Activated CD4-positive, alpha-beta T cell treated with anti-CD3 and anti-CD28 coated beads for 36 hours (primary cell): ENCODE results near the gene GPC1. TPM values are rescaled to one million over a fixed set of nuclear protein-coding genes. Genes with fewer than 3 reads are reported as not detected.

ENCODE experiments used
- ATAC-seq: fragments of 200-7000 bp; cut with Tn5 transposase; one replicate; pipeline ENCODE4 v1.10.0; 2021; ENCODE audit warnings: mild to moderate bottlenecking, moderate library complexity
- CTCF ChIA-PET: fragments of 350-600 bp; sonication (Branson Sonifier 250); formaldehyde crosslinking; loops from one replicate; lab custom pipeline; 2021; ENCODE audit warnings: antibody characterized with exemption; lab: Charles Lee
- POLR2A ChIA-PET: fragments of 350-600 bp; sonication (Branson Sonifier 250); formaldehyde crosslinking; loops from one replicate; lab custom pipeline; 2021; ENCODE audit warnings: antibody characterized with exemption, inconsistent platforms; lab: Charles Lee
- DNase-seq: peaks from one replicate; pipeline ENCODE4 v3.0.0-alpha.2; 2020
- H3K27ac Mint-ChIP-seq: one replicate; pipeline ENCODE4 v1.8.0; 2021; ENCODE audit warnings: mixed read lengths
- H3K27me3 Mint-ChIP-seq: one replicate; pipeline ENCODE4 v1.8.0; 2021; ENCODE audit warnings: mixed read lengths
- H3K36me3 Mint-ChIP-seq: one replicate; pipeline ENCODE4 v1.8.0; 2021; ENCODE audit warnings: low read depth, mixed read lengths
- H3K4me1 Mint-ChIP-seq: one replicate; pipeline ENCODE4 v1.8.0; 2021; ENCODE audit warnings: mixed read lengths
- H3K4me3 Mint-ChIP-seq: one replicate; pipeline ENCODE4 v1.8.0; 2021; ENCODE audit warnings: mild to moderate bottlenecking, moderate library complexity, mixed read lengths
- H3K9me3 Mint-ChIP-seq: one replicate; pipeline ENCODE4 v1.8.0; 2021; ENCODE audit warnings: low read depth, mixed read lengths
- intact Hi-C, 2 experiments: fragments of 100-400 bp; cut with DNase I in 1 of 2; cut with micrococcal nuclease in 1 of 2; formaldehyde crosslinking; loops; one replicate each; pipeline versions ENCODE4 v1.14.2 to v1.15.1; 2022 to 2024; cut with DNase I, micrococcal nuclease
- total RNA-seq, 2 experiments: library from RNA; stranded (reverse); gene quantifications; one replicate each; pipeline ENCODE4 v1.2.3, GENCODE V29; 2021

The GPC1 gene
- total RNA-seq, 2 experiments from 2014 or later, result 1.7 to 2.0 TPM

DNA sequence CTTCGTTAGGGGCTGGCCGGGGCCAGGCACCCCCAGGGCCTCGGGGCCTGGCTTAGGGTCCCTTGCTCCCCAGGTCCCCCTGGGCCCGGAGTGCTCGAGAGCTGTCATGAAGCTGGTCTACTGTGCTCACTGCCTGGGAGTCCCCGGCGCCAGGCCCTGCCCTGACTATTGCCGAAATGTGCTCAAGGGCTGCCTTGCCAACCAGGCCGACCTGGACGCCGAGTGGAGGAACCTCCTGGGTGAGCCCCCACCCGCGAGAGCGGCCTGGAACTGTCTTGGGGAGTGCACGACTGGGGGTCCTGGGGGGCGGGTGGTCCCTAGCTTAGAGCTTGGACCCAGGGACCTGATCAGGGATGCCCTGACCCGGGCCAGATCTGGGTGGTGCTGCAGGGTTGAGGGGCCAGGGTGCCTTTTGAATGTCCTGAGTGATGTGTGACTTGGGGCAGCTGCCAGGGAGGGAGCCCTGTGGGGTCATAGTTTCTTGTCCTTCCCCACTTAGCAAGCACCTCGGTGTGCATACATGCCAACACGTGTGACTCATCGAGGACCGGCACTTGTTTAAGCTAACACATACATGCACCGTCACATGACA lies 27.9 kb downstream of the GPC1 start:
- H3K4me1 Mint-ChIP-seq, result no peaks in the 10 kb centered on the region
- DNase-seq (peak; percentile 3), ATAC-seq (no peak)
- H3K36me3 Mint-ChIP-seq, result no peaks in the 10 kb centered on the region
- POLR2A ChIA-PET, result interaction anchor here (0.5 kb wide), 1 partner anchor 1564 kb away, joined by 3 read pairs; no protein-coding TSS in a partner anchor
- intact Hi-C loops, result no loop called here
- H3K27ac Mint-ChIP-seq, result no peak overlapping the region
- no peaks in the 10 kb centered on the region for H3K9me3 Mint-ChIP-seq
- CTCF ChIA-PET, result no interaction called here
- no peak overlapping the region for H3K4me3 Mint-ChIP-seq
- no peaks in the 10 kb centered on the region for H3K27me3 Mint-ChIP-seq

DNA sequence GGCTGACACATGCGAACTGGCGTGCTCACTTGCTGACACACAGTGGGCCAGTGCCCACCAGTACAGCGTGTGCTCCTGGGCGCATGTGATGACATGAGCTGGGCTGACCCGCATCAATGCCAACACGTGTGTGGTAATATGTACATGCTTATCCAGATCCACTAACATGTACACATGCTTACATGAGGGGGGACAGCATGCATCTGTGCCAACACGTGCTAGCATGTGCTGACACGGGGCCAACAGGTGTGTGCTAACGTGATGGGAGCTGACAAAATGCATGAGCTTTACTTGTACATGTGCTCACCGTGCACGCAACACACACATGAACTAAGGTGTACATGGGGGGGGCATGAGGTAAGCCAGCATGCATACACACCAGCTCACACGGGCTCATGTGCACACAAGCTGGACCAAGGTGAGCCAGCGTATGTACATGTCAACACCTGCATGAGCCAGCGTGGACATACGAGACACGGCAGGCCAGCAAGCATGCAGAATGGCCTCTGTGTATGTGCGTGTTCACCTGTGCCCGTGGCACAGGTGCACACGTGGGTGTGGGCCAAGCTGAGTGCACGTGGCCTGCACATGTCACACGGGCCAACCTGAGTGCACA lies 28.5 kb downstream of the GPC1 start:
- peak; percentile 3 for DNase-seq

DNA sequence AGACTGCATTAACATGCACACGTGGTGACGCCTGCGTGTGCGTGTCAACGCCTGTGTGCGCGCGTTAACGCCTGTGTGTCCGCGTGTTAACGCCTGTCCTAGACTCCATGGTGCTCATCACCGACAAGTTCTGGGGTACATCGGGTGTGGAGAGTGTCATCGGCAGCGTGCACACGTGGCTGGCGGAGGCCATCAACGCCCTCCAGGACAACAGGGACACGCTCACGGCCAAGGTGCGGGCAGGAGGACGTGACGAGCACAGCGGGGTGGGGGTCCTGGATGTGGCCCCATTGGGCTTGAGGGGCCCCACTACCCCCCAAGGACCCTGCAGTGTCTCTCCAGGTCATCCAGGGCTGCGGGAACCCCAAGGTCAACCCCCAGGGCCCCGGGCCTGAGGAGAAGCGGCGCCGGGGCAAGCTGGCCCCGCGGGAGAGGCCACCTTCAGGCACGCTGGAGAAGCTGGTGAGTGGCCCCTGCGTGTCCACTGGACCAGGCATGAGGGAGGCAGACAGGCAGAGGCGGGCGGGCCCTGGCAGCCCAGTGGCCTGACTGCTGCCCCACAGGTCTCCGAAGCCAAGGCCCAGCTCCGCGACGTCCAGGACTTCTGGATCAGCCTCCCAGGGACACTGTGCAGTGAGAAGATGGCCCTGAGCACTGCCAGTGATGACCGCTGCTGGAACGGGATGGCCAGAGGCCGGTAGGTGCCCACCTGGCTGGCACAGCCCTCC lies 29.2 kb downstream of the GPC1 start:
- no peaks in the 10 kb centered on the region for H3K36me3 Mint-ChIP-seq
- no peaks in the 10 kb centered on the region for H3K27me3 Mint-ChIP-seq
- H3K4me1 Mint-ChIP-seq, result no peaks in the 10 kb centered on the region
- DNase-seq (peak; percentile 4), ATAC-seq (no peak)
- H3K27ac Mint-ChIP-seq, result no peak overlapping the region
- POLR2A ChIA-PET, result no interaction called here
- CTCF ChIA-PET, result no interaction called here
- no peak overlapping the region for H3K4me3 Mint-ChIP-seq
- intact Hi-C loops, result no loop called here
- no peaks in the 10 kb centered on the region for H3K9me3 Mint-ChIP-seq

More for the DNA sequence above, 28.5 kb downstream of the GPC1 start:
- intact Hi-C loops, result no loop called here
- Mint-ChIP-seq H3K36me3 (no peaks in the 10 kb centered on the region), H3K4me1 (no peaks in the 10 kb centered on the region), H3K27ac (no peak overlapping the region), H3K27me3 (no peaks in the 10 kb centered on the region), H3K9me3 (no peaks in the 10 kb centered on the region), H3K4me3 (no peak overlapping the region)
- ChIA-PET CTCF (no interaction called here), POLR2A (no interaction called here)
- no peak for ATAC-seq

DNA sequence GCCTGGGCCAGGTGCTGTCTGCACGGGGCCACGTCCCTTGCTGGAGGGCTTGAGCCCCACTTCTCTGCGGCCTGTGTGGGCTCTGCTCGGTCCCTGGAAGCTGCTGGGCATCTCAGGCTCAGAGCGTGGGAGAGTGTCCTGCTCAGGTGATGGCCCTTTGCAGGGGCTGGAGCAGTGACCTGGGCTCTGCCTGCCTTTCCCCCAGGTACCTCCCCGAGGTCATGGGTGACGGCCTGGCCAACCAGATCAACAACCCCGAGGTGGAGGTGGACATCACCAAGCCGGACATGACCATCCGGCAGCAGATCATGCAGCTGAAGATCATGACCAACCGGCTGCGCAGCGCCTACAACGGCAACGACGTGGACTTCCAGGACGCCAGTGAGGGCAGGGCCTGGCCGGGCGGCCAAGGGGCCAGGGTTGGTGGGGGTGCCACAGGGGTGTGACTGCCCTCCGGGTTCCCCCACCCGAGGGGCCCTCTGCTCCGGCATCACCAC lies 29.9 kb downstream of the GPC1 start:
- H3K4me1 Mint-ChIP-seq, result no peaks in the 10 kb centered on the region
- intact Hi-C loops, result no loop called here
- CTCF ChIA-PET, result no interaction called here
- ATAC-seq (no peak), DNase-seq (no peak)
- H3K27ac Mint-ChIP-seq, result no peak overlapping the region
- H3K4me3 Mint-ChIP-seq, result no peak overlapping the region
- H3K9me3 Mint-ChIP-seq, result no peaks in the 10 kb centered on the region
- no peaks in the 10 kb centered on the region for H3K27me3 Mint-ChIP-seq
- POLR2A ChIA-PET, result no interaction called here
- H3K36me3 Mint-ChIP-seq, result no peaks in the 10 kb centered on the region

DNA sequence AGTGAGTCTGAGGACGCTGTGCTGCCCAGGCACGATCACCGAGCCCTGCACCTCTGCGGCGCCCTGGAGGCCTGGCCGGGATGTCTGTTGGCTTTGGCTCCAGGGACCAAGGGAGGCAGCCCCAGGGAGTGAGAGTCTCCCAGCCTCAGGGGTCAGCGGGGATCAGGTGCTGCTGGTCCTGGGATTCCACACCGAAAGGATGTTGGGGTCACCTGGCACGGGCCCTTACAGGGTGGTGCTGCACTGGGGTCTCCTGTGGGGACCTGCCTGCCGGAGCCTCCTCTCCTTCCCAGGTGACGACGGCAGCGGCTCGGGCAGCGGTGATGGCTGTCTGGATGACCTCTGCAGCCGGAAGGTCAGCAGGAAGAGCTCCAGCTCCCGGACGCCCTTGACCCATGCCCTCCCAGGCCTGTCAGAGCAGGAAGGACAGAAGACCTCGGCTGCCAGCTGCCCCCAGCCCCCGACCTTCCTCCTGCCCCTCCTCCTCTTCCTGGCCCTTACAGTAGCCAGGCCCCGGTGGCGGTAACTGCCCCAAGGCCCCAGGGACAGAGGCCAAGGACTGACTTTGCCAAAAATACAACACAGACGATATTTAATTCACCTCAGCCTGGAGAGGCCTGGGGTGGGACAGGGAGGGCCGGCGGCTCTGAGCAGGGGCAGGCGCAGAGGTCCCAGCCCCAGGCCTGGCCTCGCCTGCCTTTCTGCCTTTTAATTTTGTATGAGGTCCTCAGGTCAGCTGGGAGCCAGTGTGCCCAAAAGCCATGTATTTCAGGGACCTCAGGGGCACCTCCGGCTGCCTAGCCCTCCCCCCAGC lies 30.5 kb downstream of the GPC1 start:
- Mint-ChIP-seq H3K4me1 (no peaks in the 10 kb centered on the region), H3K27ac (no peak overlapping the region), H3K27me3 (no peaks in the 10 kb centered on the region), H3K36me3 (no peaks in the 10 kb centered on the region), H3K9me3 (no peaks in the 10 kb centered on the region), H3K4me3 (no peak overlapping the region)
- CTCF ChIA-PET, result no interaction called here
- DNase-seq (peak; percentile 3), ATAC-seq (no peak)
- intact Hi-C loops, result no loop called here
- POLR2A ChIA-PET, result no interaction called here

DNA sequence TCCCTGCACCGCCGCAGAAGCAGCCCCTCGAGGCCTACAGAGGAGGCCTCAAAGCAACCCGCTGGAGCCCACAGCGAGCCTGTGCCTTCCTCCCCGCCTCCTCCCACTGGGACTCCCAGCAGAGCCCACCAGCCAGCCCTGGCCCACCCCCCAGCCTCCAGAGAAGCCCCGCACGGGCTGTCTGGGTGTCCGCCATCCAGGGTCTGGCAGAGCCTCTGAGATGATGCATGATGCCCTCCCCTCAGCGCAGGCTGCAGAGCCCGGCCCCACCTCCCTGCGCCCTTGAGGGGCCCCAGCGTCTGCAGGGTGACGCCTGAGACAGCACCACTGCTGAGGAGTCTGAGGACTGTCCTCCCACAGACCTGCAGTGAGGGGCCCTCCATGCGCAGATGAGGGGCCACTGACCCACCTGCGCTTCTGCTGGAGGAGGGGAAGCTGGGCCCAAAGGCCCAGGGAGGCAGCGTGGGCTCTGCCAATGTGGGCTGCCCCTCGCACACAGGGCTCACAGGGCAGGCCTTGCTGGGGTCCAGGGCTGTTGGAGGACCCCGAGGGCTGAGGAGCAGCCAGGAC lies 31.2 kb downstream of the GPC1 start:
- Mint-ChIP-seq H3K9me3 (no peaks in the 10 kb centered on the region), H3K27ac (no peak overlapping the region), H3K4me1 (no peaks in the 10 kb centered on the region), H3K27me3 (no peaks in the 10 kb centered on the region), H3K36me3 (no peaks in the 10 kb centered on the region), H3K4me3 (no peak overlapping the region)
- intact Hi-C loops, result no loop called here
- ATAC-seq, result no peak
- peak; percentile 3 for DNase-seq
- ChIA-PET POLR2A (no interaction called here), CTCF (no interaction called here)

DNA sequence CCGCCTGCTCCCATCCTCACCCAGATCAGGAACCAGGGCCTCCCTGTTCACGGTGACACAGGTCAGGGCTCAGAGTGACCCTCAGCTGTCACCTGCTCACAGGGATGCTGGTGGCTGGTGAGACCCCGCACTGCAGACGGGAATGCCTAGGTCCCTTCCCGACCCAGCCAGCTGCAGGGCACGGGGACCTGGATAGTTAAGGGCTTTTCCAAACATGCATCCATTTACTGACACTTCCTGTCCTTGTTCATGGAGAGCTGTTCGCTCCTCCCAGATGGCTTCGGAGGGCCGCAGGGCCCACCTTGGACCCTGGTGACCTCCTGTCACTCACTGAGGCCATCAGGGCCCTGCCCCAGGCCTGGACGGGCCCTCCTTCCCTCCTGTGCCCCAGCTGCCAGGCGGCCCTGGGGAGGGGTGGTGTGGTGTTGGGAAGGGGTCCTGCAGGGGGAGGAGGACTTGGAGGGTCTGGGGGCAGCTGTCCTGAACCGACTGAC lies 31.7 kb downstream of the GPC1 start:
- POLR2A ChIA-PET, result no interaction called here
- DNase-seq (no peak), ATAC-seq (no peak)
- H3K4me3 Mint-ChIP-seq, result no peak overlapping the region
- no peaks in the 10 kb centered on the region for H3K36me3 Mint-ChIP-seq
- CTCF ChIA-PET, result no interaction called here
- intact Hi-C loops, result no loop called here
- H3K27ac Mint-ChIP-seq, result no peak overlapping the region
- H3K9me3 Mint-ChIP-seq, result no peaks in the 10 kb centered on the region
- H3K27me3 Mint-ChIP-seq, result no peaks in the 10 kb centered on the region
- no peaks in the 10 kb centered on the region for H3K4me1 Mint-ChIP-seq

DNA sequence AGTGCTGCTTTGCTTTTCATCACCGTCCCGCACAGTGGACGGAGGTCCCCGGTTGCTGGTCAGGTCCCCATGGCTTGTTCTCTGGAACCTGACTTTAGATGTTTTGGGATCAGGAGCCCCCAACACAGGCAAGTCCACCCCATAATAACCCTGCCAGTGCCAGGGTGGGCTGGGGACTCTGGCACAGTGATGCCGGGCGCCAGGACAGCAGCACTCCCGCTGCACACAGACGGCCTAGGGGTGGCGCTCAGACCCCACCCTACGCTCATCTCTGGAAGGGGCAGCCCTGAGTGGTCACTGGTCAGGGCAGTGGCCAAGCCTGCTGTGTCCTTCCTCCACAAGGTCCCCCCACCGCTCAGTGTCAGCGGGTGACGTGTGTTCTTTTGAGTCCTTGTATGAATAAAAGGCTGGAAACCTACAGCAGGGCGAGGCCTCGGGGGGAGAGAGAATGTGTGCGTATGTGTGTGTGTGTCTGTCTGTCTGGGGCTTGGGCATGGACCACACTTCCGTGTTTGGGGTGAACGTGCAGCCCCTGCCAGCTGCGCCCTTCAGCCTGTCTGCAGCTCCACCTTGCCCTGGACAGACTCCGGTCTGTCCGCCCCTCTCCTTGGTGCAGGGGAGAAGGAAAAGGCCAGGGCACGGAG lies 32.3 kb downstream of the GPC1 start:
- DNase-seq, result no peak
- no peak for ATAC-seq
- POLR2A ChIA-PET, result no interaction called here
- Mint-ChIP-seq H3K36me3 (peaks cover 2% of the 10 kb centered on the region), H3K27ac (no peak overlapping the region), H3K4me3 (no peak overlapping the region), H3K27me3 (no peaks in the 10 kb centered on the region), H3K4me1 (no peaks in the 10 kb centered on the region), H3K9me3 (no peaks in the 10 kb centered on the region)
- CTCF ChIA-PET, result no interaction called here
- intact Hi-C loops, result no loop called here

DNA sequence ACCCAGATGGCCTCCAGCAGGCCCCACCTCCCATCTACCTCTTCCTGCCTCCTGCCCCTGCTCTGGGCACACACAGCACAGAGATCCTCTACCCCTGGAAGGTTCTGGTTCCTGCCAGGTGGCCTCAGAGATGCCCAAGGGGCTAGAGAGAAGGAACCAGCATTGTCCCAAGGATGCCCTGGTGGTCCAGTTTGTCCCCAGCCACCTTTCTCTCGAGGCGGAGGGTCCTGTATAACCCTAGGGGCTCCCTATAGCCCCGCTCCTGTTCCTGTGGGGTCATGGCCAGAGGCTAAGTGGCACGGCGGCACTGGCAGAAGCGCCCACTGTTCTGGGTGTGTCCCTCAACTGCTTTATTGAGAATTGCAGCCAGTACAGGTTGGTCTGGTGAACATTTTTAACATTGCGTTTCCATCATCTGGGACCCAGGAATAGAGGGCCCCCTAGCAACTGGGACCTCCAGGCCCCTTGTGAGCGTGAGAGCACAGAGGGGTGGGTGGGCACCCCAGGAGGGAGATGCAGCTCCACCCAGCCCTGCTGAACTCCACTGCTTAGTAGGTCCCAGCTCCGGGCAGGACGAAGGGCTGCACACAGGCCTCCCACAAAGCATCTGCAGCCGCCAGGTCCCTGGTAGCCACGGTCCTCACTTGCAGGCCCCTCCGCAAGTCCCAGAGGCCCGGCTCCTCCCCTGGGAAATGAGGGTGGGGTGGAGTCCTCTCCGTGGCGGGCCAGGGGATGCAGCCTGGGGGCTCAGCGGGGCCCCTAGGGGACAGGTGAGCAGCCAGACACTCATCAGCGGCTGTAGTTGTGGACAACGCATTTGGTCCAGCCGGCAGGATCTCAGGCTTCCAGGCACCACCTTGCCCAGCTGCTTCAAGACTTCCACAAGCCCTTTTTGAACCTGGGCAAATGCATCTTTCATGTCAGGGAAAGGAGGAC lies 33.1 kb downstream of the GPC1 start:
- intact Hi-C loops, result no loop called here
- no peak overlapping the region for H3K4me3 Mint-ChIP-seq
- no peaks in the 10 kb centered on the region for H3K4me1 Mint-ChIP-seq
- DNase-seq (peak; percentile 2), ATAC-seq (no peak)
- H3K27me3 Mint-ChIP-seq, result no peaks in the 10 kb centered on the region
- ChIA-PET POLR2A (no interaction called here), CTCF (no interaction called here)
- peaks cover 4% of the 10 kb centered on the region for H3K9me3 Mint-ChIP-seq
- peaks cover 7% of the 10 kb centered on the region for H3K36me3 Mint-ChIP-seq
- no peak overlapping the region for H3K27ac Mint-ChIP-seq

DNA sequence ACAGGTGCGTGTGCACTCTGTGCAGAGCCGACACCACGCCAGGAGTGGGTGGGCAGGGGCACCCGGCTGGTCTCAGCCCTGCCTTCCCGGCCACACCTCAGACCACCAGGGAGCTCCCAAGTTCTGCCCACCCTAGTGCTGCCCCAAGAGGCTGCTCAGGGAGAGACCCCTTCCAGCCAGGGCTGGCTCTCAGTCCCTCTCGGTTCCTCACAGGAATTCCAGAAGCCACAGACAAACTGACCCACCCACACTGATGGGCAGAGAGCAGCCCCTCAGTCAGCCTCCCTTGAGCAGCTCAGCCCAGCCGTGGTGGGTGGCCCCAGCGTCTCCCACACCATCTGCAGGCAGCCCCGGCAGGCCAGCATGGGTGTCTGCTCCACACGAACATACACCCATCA lies 33.8 kb downstream of the GPC1 start:
- Mint-ChIP-seq H3K4me1 (no peaks in the 10 kb centered on the region), H3K27me3 (no peaks in the 10 kb centered on the region), H3K9me3 (peaks cover 7% of the 10 kb centered on the region), H3K27ac (no peak overlapping the region), H3K36me3 (peaks cover 10% of the 10 kb centered on the region), H3K4me3 (no peak overlapping the region)
- CTCF ChIA-PET, result no interaction called here
- no peak for ATAC-seq
- POLR2A ChIA-PET, result no interaction called here
- intact Hi-C loops, result no loop called here
- DNase-seq, result peak; percentile 2
